HepG2 (cell line): ENCODE results near the gene ESPNL. TPM values are rescaled to one million over a fixed set of nuclear protein-coding genes. Genes with fewer than 3 reads are reported as not detected.

Experiments
- ATF7 ChIP-seq, 2 experiments: fragments of 450-650 bp in 1 of 2; sonication (generic) in 1 of 2; formaldehyde crosslinking in 1 of 2; IDR thresholded peaks; 2 replicates each; pipeline versions ENCODE4 v1.4.0 to v1.6.1; 2016 to 2020; ENCODE audit warnings: antibody characterized with exemption in 1 of 2, mild to moderate bottlenecking in 1 of 2, missing genetic modification reagents in 1 of 2
- CBX2 ChIP-seq, 2 experiments: fragments of 200-600 bp in 1 of 2; sonication (generic); formaldehyde crosslinking in 1 of 2; IDR thresholded peaks; 2 replicates each; pipeline versions ENCODE4 v1.7.0 to v1.8.1; 2018 to 2022; ENCODE audit warnings: low read depth in 2 of 2, low read length in 1 of 2, mild to moderate bottlenecking in 1 of 2, missing genetic modification reagents in 1 of 2
- CEBPG ChIP-seq: IDR thresholded peaks from 2 replicates; pipeline ENCODE4 v1.6.1; 2016
- DNMT1 ChIP-seq: sonication (generic); formaldehyde crosslinking; IDR thresholded peaks from 2 replicates; pipeline ENCODE4 v1.5.1; 2020; ENCODE audit warnings: mild to moderate bottlenecking, missing genetic modification reagents
- DRAP1 ChIP-seq: IDR thresholded peaks from 2 replicates; pipeline ENCODE4 v1.6.1; 2016; ENCODE audit warnings: missing genetic modification reagents, missing compliant biosample characterization
- EP300 ChIP-seq, 3 experiments: sonication (generic) in 1 of 3; formaldehyde crosslinking in 1 of 3; IDR thresholded peaks; 2 replicates each; pipeline versions ENCODE4 v1.5.1 to v1.6.1; 2011 to 2020; ENCODE audit warnings: low read depth in 2 of 3, low read length in 2 of 3, borderline replicate concordance in 1 of 3, improper control_type of control experiment in 1 of 3, mild to moderate bottlenecking in 1 of 3, missing genetic modification reagents in 1 of 3, moderate library complexity in 1 of 3
- ERF ChIP-seq: IDR thresholded peaks from 2 replicates; pipeline ENCODE4 v1.6.1; 2018; ENCODE audit warnings: missing biosample characterization, missing genetic modification reagents
- JUNB ChIP-seq: sonication (generic); formaldehyde crosslinking; IDR thresholded peaks from 2 replicates; pipeline ENCODE4 v1.8.0; 2022; ENCODE audit warnings: missing genetic modification reagents, mild to moderate bottlenecking, borderline replicate concordance
- KDM5A ChIP-seq: fragments of 200-600 bp; sonication (generic); IDR thresholded peaks from 2 replicates; pipeline ENCODE4 v1.7.0; 2018; ENCODE audit warnings: antibody characterized with exemption, mild to moderate bottlenecking, low read length, borderline replicate concordance
- KLF16 ChIP-seq, 2 experiments: sonication (generic) in 1 of 2; formaldehyde crosslinking in 1 of 2; IDR thresholded peaks; 2 replicates each; pipeline versions ENCODE4 v1.6.1 to v1.8.0; 2016 to 2023; ENCODE audit warnings: missing genetic modification reagents in 2 of 2, missing compliant biosample characterization in 1 of 2
- KMT2B ChIP-seq: IDR thresholded peaks from 2 replicates; pipeline ENCODE4 v1.6.1; 2016; ENCODE audit warnings: missing genetic modification reagents, missing compliant biosample characterization
- NFYC ChIP-seq: IDR thresholded peaks from 2 replicates; pipeline ENCODE4 v1.6.1; 2016; ENCODE audit warnings: missing genetic modification reagents, missing compliant biosample characterization
- PHF20 ChIP-seq: sonication (generic); formaldehyde crosslinking; IDR thresholded peaks from 2 replicates; pipeline ENCODE4 v1.5.0; 2020; ENCODE audit warnings: mild to moderate bottlenecking, missing genetic modification reagents
- SIX4 ChIP-seq: sonication (generic); formaldehyde crosslinking; IDR thresholded peaks from 2 replicates; pipeline ENCODE4 v1.4.0; 2020; ENCODE audit warnings: missing genetic modification reagents
- TGIF2 ChIP-seq: IDR thresholded peaks from 2 replicates; pipeline ENCODE4 v1.6.1; 2016; ENCODE audit warnings: control low read depth, missing compliant biosample characterization
- THAP11 ChIP-seq: IDR thresholded peaks from 2 replicates; pipeline ENCODE4 v1.6.1; 2016; ENCODE audit warnings: missing biosample characterization, missing genetic modification reagents
- ZNF503 ChIP-seq: sonication (generic); formaldehyde crosslinking; IDR thresholded peaks from 2 replicates; pipeline ENCODE4 v1.4.0; 2020; ENCODE audit warnings: missing genetic modification reagents
- ZNF576 ChIP-seq: sonication (generic); formaldehyde crosslinking; IDR thresholded peaks from 2 replicates; pipeline ENCODE4 v1.4.0; 2020; ENCODE audit warnings: mild to moderate bottlenecking, missing genetic modification reagents
- ZNF850 ChIP-seq: sonication (generic); formaldehyde crosslinking; conservative IDR thresholded peaks from 2 replicates; pipeline ENCODE4 v1.9.0; 2021; ENCODE audit warnings: mild to moderate bottlenecking, missing genetic modification reagents
- ZSCAN31 ChIP-seq: sonication (generic); formaldehyde crosslinking; IDR thresholded peaks from 2 replicates; pipeline ENCODE4 v1.5.0; 2020; ENCODE audit warnings: low read depth, mild to moderate bottlenecking, missing genetic modification reagents
- polyA plus RNA-seq, 8 experiments: library from polyadenylated mRNA; depleted of rRNA in 3 of 8; stranded (reverse) in 7 of 8; unstranded in 1 of 8; fragments of >200 nt; fragmentation: Illumina TruSeq in 4 of 8; extraction: Trizol in 4 of 8; gene quantifications; 2 replicates each; pipeline versions ENCODE4 v1.2.1 to v1.2.3, GENCODE V29; 2011 to 2016; ENCODE audit warnings: low read depth in 4 of 8, missing spikeins in 1 of 8, mixed read lengths in 1 of 8; ENCODE audit not compliant: insufficient read depth in 1 of 8
- total RNA-seq, 5 experiments: library from RNA; depleted of rRNA; stranded (reverse); fragments of >200 nt; fragmentation: Illumina TruSeq; extraction: Trizol; gene quantifications; 2 replicates each; pipeline ENCODE4 v1.2.3, GENCODE V29; 2016; ENCODE audit warnings: low read depth in 1 of 5
- TF ChIP-seq, protein P1 (sequence below): sonication (generic); formaldehyde crosslinking; IDR thresholded peaks from 2 replicates; pipeline ENCODE4 v1.4.0; 2020; ENCODE audit warnings: missing genetic modification reagents
- TF ChIP-seq, protein P2 (sequence below): sonication (generic); formaldehyde crosslinking; IDR thresholded peaks from 2 replicates; pipeline ENCODE4 v1.4.0; 2020; ENCODE audit warnings: mild to moderate bottlenecking, missing genetic modification reagents, borderline replicate concordance
- TF ChIP-seq, protein P3 (sequence below): IDR thresholded peaks from 2 replicates; pipeline ENCODE4 v1.6.1; 2018; ENCODE audit warnings: missing genetic modification reagents, mild to moderate bottlenecking, missing compliant biosample characterization

Gene ESPNL
- total and polyA plus RNA-seq, 2 of the 13 experiments (the other 11 are each of a cell fraction or from before 2014, with no cell fraction given), result 0.45 to 0.80 TPM

GRCh38 chr2:238077292-238077691, 22.8 kb upstream of the ESPNL start (continued):
- no peak for TF ChIP-seq ZNF503 (CRISPR knock-in tag)
- no peak for TF ChIP-seq ZNF576 (CRISPR knock-in tag)
- TF ChIP-seq KDM5A, result no peak
- peak; percentile 8; the same call in 1 of the 2 replicates for TF ChIP-seq THAP11 (CRISPR knock-in tag)
- 0 out of 2 replicates have a peak, but pooled peaks have one; percentile 32 for TF ChIP-seq SIX4 (CRISPR knock-in tag)
- TF ChIP-seq, protein P1, sequence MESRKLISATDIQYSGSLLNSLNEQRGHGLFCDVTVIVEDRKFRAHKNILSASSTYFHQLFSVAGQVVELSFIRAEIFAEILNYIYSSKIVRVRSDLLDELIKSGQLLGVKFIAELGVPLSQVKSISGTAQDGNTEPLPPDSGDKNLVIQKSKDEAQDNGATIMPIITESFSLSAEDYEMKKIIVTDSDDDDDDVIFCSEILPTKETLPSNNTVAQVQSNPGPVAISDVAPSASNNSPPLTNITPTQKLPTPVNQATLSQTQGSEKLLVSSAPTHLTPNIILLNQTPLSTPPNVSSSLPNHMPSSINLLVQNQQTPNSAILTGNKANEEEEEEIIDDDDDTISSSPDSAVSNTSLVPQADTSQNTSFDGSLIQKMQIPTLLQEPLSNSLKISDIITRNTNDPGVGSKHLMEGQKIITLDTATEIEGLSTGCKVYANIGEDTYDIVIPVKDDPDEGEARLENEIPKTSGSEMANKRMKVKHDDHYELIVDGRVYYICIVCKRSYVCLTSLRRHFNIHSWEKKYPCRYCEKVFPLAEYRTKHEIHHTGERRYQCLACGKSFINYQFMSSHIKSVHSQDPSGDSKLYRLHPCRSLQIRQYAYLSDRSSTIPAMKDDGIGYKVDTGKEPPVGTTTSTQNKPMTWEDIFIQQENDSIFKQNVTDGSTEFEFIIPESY (CRISPR knock-in tag), result no peak
- TF ChIP-seq NFYC (CRISPR knock-in tag), result no peak
- peak; percentile 41; the same call in 1 of the 2 replicates for TF ChIP-seq KMT2B (CRISPR knock-in tag)
- TF ChIP-seq, protein P2, sequence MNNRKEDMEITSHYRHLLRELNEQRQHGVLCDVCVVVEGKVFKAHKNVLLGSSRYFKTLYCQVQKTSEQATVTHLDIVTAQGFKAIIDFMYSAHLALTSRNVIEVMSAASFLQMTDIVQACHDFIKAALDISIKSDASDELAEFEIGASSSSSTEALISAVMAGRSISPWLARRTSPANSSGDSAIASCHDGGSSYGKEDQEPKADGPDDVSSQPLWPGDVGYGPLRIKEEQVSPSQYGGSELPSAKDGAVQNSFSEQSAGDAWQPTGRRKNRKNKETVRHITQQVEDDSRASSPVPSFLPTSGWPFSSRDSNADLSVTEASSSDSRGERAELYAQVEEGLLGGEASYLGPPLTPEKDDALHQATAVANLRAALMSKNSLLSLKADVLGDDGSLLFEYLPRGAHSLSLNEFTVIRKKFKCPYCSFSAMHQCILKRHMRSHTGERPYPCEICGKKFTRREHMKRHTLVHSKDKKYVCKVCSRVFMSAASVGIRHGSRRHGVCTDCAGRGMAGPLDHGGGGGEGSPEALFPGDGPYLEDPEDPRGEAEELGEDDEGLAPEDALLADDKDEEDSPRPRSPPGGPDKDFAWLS (CRISPR knock-in tag), result no peak
- peak; percentile 98 for TF ChIP-seq CEBPG (CRISPR knock-in tag)
- TF ChIP-seq ATF7 (IDR thresholded peaks at IDR 0.05), result 0 out of 2 replicates have a peak, but pooled peaks have one; percentile 9
- TF ChIP-seq ATF7 (CRISPR knock-in tag; IDR thresholded peaks at IDR 0.05), result no peak
- peak in 1 of 2 experiments; percentile 71; a peak in 1 of 4 replicates for TF ChIP-seq KLF16 (CRISPR knock-in tag; IDR thresholded peaks at IDR 0.05)
- TF ChIP-seq ZSCAN31 (CRISPR knock-in tag), result no peak
- 0 out of 2 replicates have a peak, but pooled peaks have one; percentile 12 for TF ChIP-seq DRAP1 (CRISPR knock-in tag)
- no peak for TF ChIP-seq ZNF850 (CRISPR knock-in tag)
- no peak for TF ChIP-seq DNMT1 (CRISPR knock-in tag)
- no peak for TF ChIP-seq JUNB (CRISPR knock-in tag)
- TF ChIP-seq, protein P3, sequence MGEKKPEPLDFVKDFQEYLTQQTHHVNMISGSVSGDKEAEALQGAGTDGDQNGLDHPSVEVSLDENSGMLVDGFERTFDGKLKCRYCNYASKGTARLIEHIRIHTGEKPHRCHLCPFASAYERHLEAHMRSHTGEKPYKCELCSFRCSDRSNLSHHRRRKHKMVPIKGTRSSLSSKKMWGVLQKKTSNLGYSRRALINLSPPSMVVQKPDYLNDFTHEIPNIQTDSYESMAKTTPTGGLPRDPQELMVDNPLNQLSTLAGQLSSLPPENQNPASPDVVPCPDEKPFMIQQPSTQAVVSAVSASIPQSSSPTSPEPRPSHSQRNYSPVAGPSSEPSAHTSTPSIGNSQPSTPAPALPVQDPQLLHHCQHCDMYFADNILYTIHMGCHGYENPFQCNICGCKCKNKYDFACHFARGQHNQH (CRISPR knock-in tag), result no peak
- no peak for TF ChIP-seq PHF20 (CRISPR knock-in tag)
- TF ChIP-seq ERF, result no peak
- peak in 1 of 2 experiments; percentile 40; a peak in 1 of 4 replicates for TF ChIP-seq EP300 (IDR thresholded peaks at IDR 0.05; ENCODE audit: low read depth in 2 of 2, low read length in 2 of 2)
- no peak for TF ChIP-seq EP300 (CRISPR knock-in tag; IDR thresholded peaks at IDR 0.05; ENCODE audit: borderline replicate concordance)
- 0 out of 2 replicates have a peak, but pooled peaks have one; percentile 13 for TF ChIP-seq TGIF2 (CRISPR knock-in tag)
- no peak for TF ChIP-seq CBX2 (IDR thresholded peaks at IDR 0.05; ENCODE audit: low read depth, low read length)
- no peak for TF ChIP-seq CBX2 (CRISPR knock-in tag; IDR thresholded peaks at IDR 0.05; ENCODE audit: low read depth)
